Skeletal muscle satellite cell (primary cell): ENCODE measurements around the gene TGM4. TPM values are rescaled to one million over a fixed set of nuclear protein-coding genes. Genes with fewer than 3 reads are reported as not detected.

Experiments
- H3K27me3 ChIP-seq: 2 replicates; pipeline ENCODE4 v1.7.0; 2013; ENCODE audit warnings: low read length; ENCODE audit not compliant: control insufficient read depth, insufficient read depth
- H3K36me3 ChIP-seq: 2 replicates; pipeline ENCODE4 v1.7.0; 2013; ENCODE audit warnings: mild to moderate bottlenecking, control low read depth, low read length; ENCODE audit not compliant: insufficient read depth
- H3K4me1 ChIP-seq: 2 replicates; pipeline ENCODE4 v1.7.0; 2013; ENCODE audit warnings: low read length; ENCODE audit not compliant: control insufficient read depth, insufficient read depth
- H3K4me2 ChIP-seq: 2 replicates; pipeline ENCODE4 v1.7.0; 2013; ENCODE audit warnings: mild to moderate bottlenecking, low read length
- H3K4me3 ChIP-seq: 2 replicates; pipeline ENCODE4 v1.7.0; 2013; ENCODE audit warnings: low read length
- H3K9ac ChIP-seq: 2 replicates; pipeline ENCODE4 v1.7.0; 2013; ENCODE audit warnings: mild to moderate bottlenecking, low read depth, low read length, moderate library complexity
- H3K9me3 ChIP-seq: replicated peaks from 2 replicates; pipeline ENCODE4 v1.7.0; 2013; ENCODE audit warnings: mild to moderate bottlenecking, control low read depth, low read length
- total RNA-seq: library from RNA; depleted of rRNA; stranded (reverse); fragments of >200 nt; gene quantifications from 2 replicates; pipeline ENCODE4 v1.2.3, GENCODE V29; 2012; rRNA removed

TGM4 gene
- under 0.01 and 0.25 TPM in 2 replicates for total RNA-seq

DNA sequence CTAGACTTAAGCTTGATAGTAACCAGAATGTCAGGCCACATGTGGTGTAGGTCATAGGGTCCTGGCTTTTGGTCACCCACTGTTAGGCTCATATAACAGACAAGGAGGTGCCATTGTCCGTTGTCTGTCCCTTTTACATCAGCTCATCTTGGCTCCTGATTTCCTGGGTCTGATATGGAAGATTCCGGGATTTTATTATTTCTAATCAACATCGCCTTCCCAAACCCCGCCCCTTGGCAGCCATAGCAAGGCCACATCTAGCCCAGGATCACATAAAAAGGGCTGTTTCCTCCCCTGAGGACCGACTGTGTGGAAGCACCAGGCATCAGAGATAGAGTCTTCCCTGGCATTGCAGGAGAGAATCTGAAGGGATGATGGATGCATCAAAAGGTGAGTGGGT lies at the start of gene TGM4:
Gene TGM4, plus strand, starts transcription at position 301 of the 400 bp plus-strand sequence. Its CDS starts 71 bp downstream, at position 372.
- H3K4me3 ChIP-seq, result no peak within 1 kb of the TSS
- H3K36me3 ChIP-seq, result no peaks in the 10 kb centered on the region
- H3K4me1 ChIP-seq, result no peaks in the 10 kb centered on the region
- no peak within 1 kb of the TSS for H3K4me2 ChIP-seq
- H3K27me3 ChIP-seq, result no peaks in the 10 kb centered on the region
- no peaks in the 10 kb centered on the region for H3K9me3 ChIP-seq
- no peak within 1 kb of the TSS for H3K9ac ChIP-seq

DNA sequence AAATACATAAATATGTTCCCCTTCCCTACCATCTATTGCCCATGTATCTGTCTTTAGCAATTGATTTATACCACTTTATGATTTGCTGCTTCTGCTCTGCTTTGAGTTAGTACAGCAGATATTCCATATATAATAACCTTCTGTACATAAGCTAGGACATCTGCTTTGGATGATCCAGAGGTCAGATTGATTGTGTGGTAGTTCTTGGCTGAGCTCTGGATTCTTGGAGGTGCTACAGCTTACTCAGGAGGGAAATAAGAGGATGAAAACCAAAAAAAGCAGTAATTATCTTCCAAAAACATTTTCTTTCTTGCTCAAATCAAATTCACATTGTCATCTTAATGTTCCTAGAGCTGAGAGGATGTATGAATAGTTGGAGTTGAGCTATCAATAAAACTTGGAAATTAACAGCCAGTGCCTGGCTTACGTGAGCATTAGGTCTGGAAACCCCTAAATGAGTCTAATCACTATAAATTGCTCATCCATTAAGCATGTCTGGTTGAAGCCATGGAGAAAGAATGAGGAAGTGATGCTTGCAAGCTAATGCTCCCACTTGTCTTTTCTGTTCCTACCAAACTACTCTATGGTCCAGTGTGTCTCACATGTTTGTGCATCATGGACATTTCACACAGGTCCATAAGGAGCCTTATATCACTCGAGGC lies 49.0 kb upstream of the TGM4 start:
- H3K4me2 ChIP-seq, result no peak overlapping the region
- H3K27me3 ChIP-seq, result no peaks in the 10 kb centered on the region
- H3K4me3 ChIP-seq, result no peak overlapping the region
- H3K36me3 ChIP-seq, result peaks cover 6% of the 10 kb centered on the region
- peaks cover 8% of the 10 kb centered on the region for H3K4me1 ChIP-seq
- H3K9me3 ChIP-seq, result no peaks in the 10 kb centered on the region
- no peak overlapping the region for H3K9ac ChIP-seq

DNA sequence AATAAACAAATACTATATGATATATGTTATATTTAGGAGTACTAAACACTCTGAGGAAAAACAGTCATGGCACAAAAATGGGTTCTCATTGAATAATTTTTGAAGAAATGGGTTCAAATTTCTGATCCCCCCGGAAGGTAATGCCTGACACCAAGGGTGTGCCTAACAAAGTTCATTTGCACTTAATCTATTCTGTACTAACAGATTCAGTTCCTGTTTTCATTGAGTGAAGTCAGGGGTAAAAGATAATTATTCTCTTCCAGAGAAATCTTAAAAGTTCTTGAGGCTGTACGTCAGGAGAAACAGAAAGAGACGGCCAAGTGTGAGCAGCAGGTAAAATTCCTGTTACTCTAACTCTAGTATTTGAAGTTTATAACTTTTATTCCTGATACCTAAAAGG lies 47.2 kb upstream of the TGM4 start:
- Histone ChIP-seq H3K4me2 (no peak overlapping the region), H3K27me3 (no peaks in the 10 kb centered on the region), H3K9me3 (no peaks in the 10 kb centered on the region), H3K4me3 (no peak overlapping the region), H3K36me3 (peaks cover 6% of the 10 kb centered on the region), H3K9ac (no peak overlapping the region), H3K4me1 (peaks cover 8% of the 10 kb centered on the region)

DNA sequence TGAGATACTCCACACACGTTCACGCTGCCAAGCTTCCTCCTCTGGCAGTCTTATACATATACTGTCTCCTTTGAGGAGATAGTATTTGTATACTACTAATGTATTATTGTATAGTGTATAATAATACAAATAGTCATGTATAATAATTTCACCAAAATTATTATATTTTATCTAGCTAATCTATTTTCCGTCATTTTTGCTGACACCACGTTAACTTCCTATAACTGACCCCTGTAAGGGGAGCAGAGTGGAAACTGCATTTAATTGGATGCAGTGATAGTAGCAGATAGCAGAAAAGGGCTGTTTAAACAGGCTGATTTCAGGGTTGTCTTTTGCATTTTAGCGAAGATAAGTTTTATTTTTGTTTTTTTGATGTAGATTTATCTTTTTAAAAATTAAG lies 43.2 kb upstream of the TGM4 start:
- H3K36me3 ChIP-seq, result peaks cover 8% of the 10 kb centered on the region
- H3K4me1 ChIP-seq, result no peaks in the 10 kb centered on the region
- H3K4me3 ChIP-seq, result no peak overlapping the region
- no peaks in the 10 kb centered on the region for H3K9me3 ChIP-seq
- no peak overlapping the region for H3K9ac ChIP-seq
- H3K27me3 ChIP-seq, result no peaks in the 10 kb centered on the region
- no peak overlapping the region for H3K4me2 ChIP-seq

DNA sequence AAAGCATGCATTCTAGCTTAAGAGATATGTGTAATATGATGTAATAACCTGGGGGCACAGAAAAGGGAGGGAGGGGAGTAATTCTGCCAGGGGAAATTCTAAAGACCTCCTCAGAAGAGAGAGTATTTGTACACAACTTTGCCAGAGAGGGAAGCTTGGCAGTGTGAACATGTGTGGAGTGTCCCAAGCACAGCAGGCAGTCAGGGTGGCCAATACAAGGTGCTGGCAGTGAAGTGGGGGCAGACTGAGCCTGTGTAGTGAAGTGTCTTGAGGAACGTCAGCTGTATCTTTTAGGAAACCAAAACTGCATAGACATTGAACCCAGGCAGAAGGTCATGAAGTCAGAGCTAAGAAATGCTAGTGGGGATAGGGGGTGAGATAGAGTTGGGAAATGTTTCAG lies 42.4 kb upstream of the TGM4 start:
- H3K9me3 ChIP-seq, result peaks cover 4% of the 10 kb centered on the region
- no peak overlapping the region for H3K4me3 ChIP-seq
- H3K4me2 ChIP-seq, result no peak overlapping the region
- no peak overlapping the region for H3K9ac ChIP-seq
- H3K27me3 ChIP-seq, result no peaks in the 10 kb centered on the region
- H3K4me1 ChIP-seq, result no peaks in the 10 kb centered on the region
- peaks cover 12% of the 10 kb centered on the region for H3K36me3 ChIP-seq

- Histone ChIP-seq H3K4me2 (no peak overlapping the region), H3K4me1 (no peaks in the 10 kb centered on the region), H3K27me3 (no peaks in the 10 kb centered on the region), H3K4me3 (no peak overlapping the region), H3K9me3 (peaks cover 4% of the 10 kb centered on the region), H3K36me3 (peaks cover 15% of the 10 kb centered on the region), H3K9ac (no peak overlapping the region)
Measured at GRCh38 chr3:44832965-44833364, 41.4 kb upstream of the TGM4 start.

GRCh38 chr3:44833394-44833793 lies 41.0 kb upstream of the TGM4 start:
- Histone ChIP-seq H3K27me3 (no peaks in the 10 kb centered on the region), H3K36me3 (peaks cover 20% of the 10 kb centered on the region), H3K9ac (no peak overlapping the region), H3K4me1 (no peaks in the 10 kb centered on the region), H3K4me3 (no peak overlapping the region), H3K4me2 (no peak overlapping the region), H3K9me3 (peaks cover 4% of the 10 kb centered on the region)

- Histone ChIP-seq H3K36me3 (peaks cover 19% of the 10 kb centered on the region), H3K9ac (no peak overlapping the region)
Measured at GRCh38 chr3:44835684-44836083, 38.7 kb upstream of the TGM4 start.

GRCh38 chr3:44842376-44842775 lies 32.0 kb upstream of the TGM4 start:
- no peaks in the 10 kb centered on the region for H3K4me1 ChIP-seq
- no peaks in the 10 kb centered on the region for H3K9me3 ChIP-seq
- H3K36me3 ChIP-seq, result peaks cover 24% of the 10 kb centered on the region
- no peak overlapping the region for H3K4me2 ChIP-seq
- H3K4me3 ChIP-seq, result no peak overlapping the region
- H3K9ac ChIP-seq, result no peak overlapping the region
- H3K27me3 ChIP-seq, result no peaks in the 10 kb centered on the region

More at GRCh38 chr3:44835684-44836083, 38.7 kb upstream of the TGM4 start:
- no peaks in the 10 kb centered on the region for H3K4me1 ChIP-seq
- H3K9me3 ChIP-seq, result peaks cover 4% of the 10 kb centered on the region
- H3K4me3 ChIP-seq, result no peak overlapping the region
- no peaks in the 10 kb centered on the region for H3K27me3 ChIP-seq
- no peak overlapping the region for H3K4me2 ChIP-seq

DNA sequence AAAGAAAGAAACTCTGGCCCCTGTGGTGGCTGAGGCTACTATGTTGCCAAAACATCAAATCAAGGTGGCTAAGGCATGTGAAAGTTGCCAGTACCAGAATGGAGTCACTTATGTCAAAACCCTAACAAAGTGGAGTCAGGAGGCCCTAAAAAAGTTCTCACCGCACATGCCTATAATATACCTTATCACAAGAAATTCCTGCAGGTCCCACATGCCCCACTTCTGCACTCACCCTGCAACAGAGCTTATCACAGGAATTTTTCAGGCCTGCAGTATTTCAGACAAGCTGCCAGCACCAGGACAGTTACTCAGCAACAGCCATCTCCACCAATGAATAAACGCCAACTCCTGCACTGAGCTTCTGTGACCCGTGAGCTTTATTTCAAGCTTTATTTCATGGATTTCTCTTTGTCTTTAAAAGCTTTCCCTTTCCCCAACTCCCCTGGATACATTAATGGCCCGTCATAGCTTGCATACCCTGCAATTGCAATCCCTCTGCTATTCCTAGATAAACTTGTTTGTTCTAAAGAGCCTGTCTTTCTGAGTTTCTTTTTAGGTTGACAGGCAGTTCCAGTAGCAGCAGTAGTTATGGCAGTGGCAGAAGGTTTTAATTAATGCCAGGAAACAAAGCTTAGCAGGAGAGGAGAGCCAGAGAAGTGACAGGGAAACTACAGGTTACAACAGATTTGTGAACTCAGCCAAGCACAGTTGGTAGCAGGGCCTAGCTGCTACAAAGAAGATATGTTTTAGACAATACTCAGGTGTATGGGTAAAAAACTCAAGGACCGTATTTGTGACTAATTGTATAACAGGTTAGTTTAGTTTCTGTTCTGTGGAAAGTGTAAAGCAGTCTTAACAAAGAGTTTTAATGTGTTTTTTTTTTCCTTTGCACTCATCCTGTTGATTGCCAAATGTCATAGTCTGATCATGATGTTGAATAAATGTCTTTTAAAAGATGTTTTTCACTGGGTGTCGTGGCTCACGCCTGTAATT lies 28.6 kb upstream of the TGM4 start:
- H3K4me2 ChIP-seq, result no peak overlapping the region
- H3K27me3 ChIP-seq, result no peaks in the 10 kb centered on the region
- H3K4me1 ChIP-seq, result no peaks in the 10 kb centered on the region
- H3K36me3 ChIP-seq, result peaks cover 12% of the 10 kb centered on the region
- H3K4me3 ChIP-seq, result no peak overlapping the region
- H3K9ac ChIP-seq, result no peak overlapping the region
- no peaks in the 10 kb centered on the region for H3K9me3 ChIP-seq

GRCh38 chr3:44848634-44849033 lies 25.8 kb upstream of the TGM4 start:
- H3K27me3 ChIP-seq, result no peaks in the 10 kb centered on the region
- no peak overlapping the region for H3K4me2 ChIP-seq
- no peak overlapping the region for H3K9ac ChIP-seq
- H3K4me1 ChIP-seq, result no peaks in the 10 kb centered on the region
- no peak overlapping the region for H3K4me3 ChIP-seq
- H3K9me3 ChIP-seq, result no peaks in the 10 kb centered on the region
- H3K36me3 ChIP-seq, result peaks cover 17% of the 10 kb centered on the region
